GM19463 (cell line): Measurements from ENCODE around the gene IMMT.

Source experiments
- ATAC-seq: cut with Tn5 transposase; IDR thresholded peaks from one replicate; pipeline ENCODE4 v1.9.1; 2021; ENCODE audit warnings: mild to moderate bottlenecking, moderate library complexity; ENCODE audit not compliant: unreplicated experiment

Gene IMMT

GRCh38 chr2:86094229-86094628, 101.0 kb downstream of the IMMT start:
- ATAC-seq, result no peak
